Neural cell (in vitro differentiated cells): ENCODE measurements around the gene TMEM205. TPM values are rescaled to one million over a fixed set of nuclear protein-coding genes. Genes with fewer than 3 reads are reported as not detected.

ENCODE experiments used
- H2AFZ ChIP-seq: fragments of 200-600, 300-800 bp; sonication (generic), shearing (Covaris generic); 2 replicates; pipeline ENCODE4 v1.6.0; 2014; ENCODE audit warnings: low read depth, mild to moderate bottlenecking, antibody characterized with exemption, low read length, moderate library complexity
- H3F3A ChIP-seq: fragments of 200-600 bp; shearing (Covaris generic); 2 replicates; pipeline ENCODE4 v1.6.1; 2016; ENCODE audit warnings: mild to moderate bottlenecking, moderate library complexity, mixed read lengths, antibody characterized with exemption, low read length; ENCODE audit not compliant: insufficient read depth, poor library complexity, severe bottlenecking
- H3K27ac ChIP-seq: fragments of 200-600, 300-800 bp; sonication (generic), shearing (Covaris generic); 2 replicates; pipeline ENCODE4 v1.5.1; 2014; ENCODE audit warnings: mild to moderate bottlenecking, low read length, moderate library complexity
- H3K27me3 ChIP-seq: fragments of 300-800, 200-600 bp; sonication (generic), shearing (Covaris generic); 2 replicates; pipeline ENCODE4 v1.6.0; 2014; ENCODE audit warnings: mild to moderate bottlenecking, low read depth, low read length, moderate library complexity; ENCODE audit not compliant: insufficient read depth
- H3K36me3 ChIP-seq: fragments of 300-800, 200-600 bp; sonication (generic), shearing (Covaris generic); 2 replicates; pipeline ENCODE4 v1.5.1; 2014; ENCODE audit warnings: mild to moderate bottlenecking, antibody characterized with exemption, low read length, moderate library complexity; ENCODE audit not compliant: insufficient read depth
- H3K4me2 ChIP-seq: fragments of 300-800, 200-600 bp; sonication (generic), shearing (Covaris generic); 2 replicates; pipeline ENCODE4 v1.6.0; 2014; ENCODE audit warnings: mild to moderate bottlenecking, low read length
- H3K4me3 ChIP-seq: fragments of 300-800, 200-600 bp; sonication (generic), shearing (Covaris generic); 2 replicates; pipeline ENCODE4 v1.5.1; 2014; ENCODE audit warnings: mild to moderate bottlenecking, low read length, moderate library complexity
- H3K79me2 ChIP-seq: fragments of 200-600 bp; shearing (Covaris generic); replicated peaks from 2 replicates; pipeline ENCODE4 v1.6.0; 2014; ENCODE audit warnings: mild to moderate bottlenecking, low read length, moderate library complexity; ENCODE audit not compliant: insufficient read depth
- H3K9ac ChIP-seq: fragments of 300-800, 200-600 bp; sonication (generic), shearing (Covaris generic); 2 replicates; pipeline ENCODE4 v1.6.1; 2016; ENCODE audit warnings: mild to moderate bottlenecking, low read length, mixed read lengths
- H3K9me2 ChIP-seq: fragments of 200-600 bp; shearing (Covaris generic); 2 replicates; pipeline ENCODE4 v1.6.1; 2016; ENCODE audit warnings: mild to moderate bottlenecking, low read length, mixed read lengths; ENCODE audit not compliant: insufficient read depth
- H3K9me3 ChIP-seq: fragments of 200-600, 300-800 bp; sonication (generic), shearing (Covaris generic); 2 replicates; pipeline ENCODE4 v1.6.1; 2016; ENCODE audit warnings: mild to moderate bottlenecking, mixed run types, low read length, moderate library complexity, mixed read lengths
- H4K20me1 ChIP-seq: fragments of 200-600 bp; shearing (Covaris generic); 2 replicates; pipeline ENCODE4 v1.6.1; 2016; ENCODE audit warnings: mild to moderate bottlenecking, mixed run types; ENCODE audit not compliant: insufficient read depth
- EP300 ChIP-seq: fragments of 450-650 bp; conservative IDR thresholded peaks from 2 replicates; pipeline ENCODE4 v1.6.1; 2014; ENCODE audit warnings: antibody characterized with exemption, mild to moderate bottlenecking, moderate library complexity; ENCODE audit not compliant: poor library complexity, severe bottlenecking
- EZH2 ChIP-seq: fragments of 200-600, 300-800 bp; shearing (Covaris generic), sonication (generic); IDR thresholded peaks from 2 replicates; pipeline ENCODE4 v1.6.1; 2014; ENCODE audit warnings: antibody characterized with exemption, low read length, borderline replicate concordance, mild to moderate bottlenecking; ENCODE audit not compliant: insufficient read depth, poor library complexity, severe bottlenecking
- MXI1 ChIP-seq: fragments of 450-650 bp; conservative IDR thresholded peaks from 2 replicates; pipeline ENCODE4 v1.6.1; 2014; ENCODE audit warnings: antibody characterized with exemption, mild to moderate bottlenecking; ENCODE audit not compliant: poor library complexity, severe bottlenecking
- POLR2AphosphoS5 ChIP-seq: IDR thresholded peaks from 2 replicates; pipeline ENCODE4 v1.6.1; 2012
- RAD21 ChIP-seq: fragments of 450-650 bp; conservative IDR thresholded peaks from 2 replicates; pipeline ENCODE4 v1.6.1; 2014; ENCODE audit warnings: antibody characterized with exemption, mild to moderate bottlenecking, moderate library complexity
- SMC3 ChIP-seq: fragments of 450-650 bp; conservative IDR thresholded peaks from 2 replicates; pipeline ENCODE4 v1.6.1; 2014; ENCODE audit warnings: antibody characterized with exemption, mild to moderate bottlenecking, moderate library complexity; ENCODE audit not compliant: poor library complexity
- TAF1 ChIP-seq: IDR thresholded peaks from 2 replicates; pipeline ENCODE4 v1.6.1; 2012; ENCODE audit warnings: low read depth
- polyA plus RNA-seq: library from polyadenylated mRNA; depleted of rRNA; stranded (reverse); fragments of >200 nt; gene quantifications from 2 replicates; pipeline ENCODE4 v1.2.3, GENCODE V29; 2014
- TF ChIP-seq, protein P1 (sequence below): fragments of 450-650 bp; IDR thresholded peaks from 2 replicates; pipeline ENCODE4 v1.5.1; 2014; ENCODE audit warnings: antibody characterized with exemption, mild to moderate bottlenecking, moderate library complexity; ENCODE audit not compliant: poor library complexity, severe bottlenecking
- TF ChIP-seq, protein P2 (sequence below): IDR thresholded peaks from 2 replicates; pipeline ENCODE4 v1.6.1; 2012; ENCODE audit warnings: borderline replicate concordance

The TMEM205 gene
- polyA plus RNA-seq, 1 donor from 2014 or later: 136 TPM

DNA sequence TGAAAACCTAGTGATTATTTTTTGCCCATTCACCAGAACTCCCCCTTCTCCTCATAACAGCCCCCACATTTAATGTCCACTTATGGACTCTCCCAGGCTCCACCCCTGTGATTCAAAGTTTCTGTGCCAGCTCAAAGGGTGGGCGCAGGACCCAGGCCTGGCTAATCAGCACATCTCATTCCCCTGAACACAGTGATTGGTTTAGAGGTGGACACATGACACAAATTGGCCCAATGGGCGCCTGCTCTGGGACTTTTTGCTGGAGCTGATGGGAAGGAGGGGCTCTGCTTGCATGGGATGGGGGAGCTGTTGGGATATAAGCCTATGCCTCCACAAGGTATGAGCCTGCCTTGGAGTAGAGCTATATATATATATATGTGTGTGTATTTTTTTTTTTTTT lies 44.3 kb upstream of the TMEM205 start:
- Histone ChIP-seq H3K36me3 (no peaks in the 10 kb centered on the region), H4K20me1 (no peaks in the 10 kb centered on the region), H3K4me2 (no peak overlapping the region), H3K9me3 (no peaks in the 10 kb centered on the region), H3F3A (no peaks in the 10 kb centered on the region), H3K9me2 (no peaks in the 10 kb centered on the region), H3K27ac (no peak overlapping the region), H3K4me3 (no peak overlapping the region), H3K9ac (no peak overlapping the region), H3K27me3 (no peaks in the 10 kb centered on the region), H3K79me2 (no peaks in the 10 kb centered on the region), H2AFZ (no peak overlapping the region)
- TF ChIP-seq POLR2AphosphoS5 (no peak), RAD21 (no peak), EZH2 (no peak), TAF1 (no peak), EP300 (no peak), SMC3 (no peak), MXI1 (no peak)
- TF ChIP-seq, protein P1, sequence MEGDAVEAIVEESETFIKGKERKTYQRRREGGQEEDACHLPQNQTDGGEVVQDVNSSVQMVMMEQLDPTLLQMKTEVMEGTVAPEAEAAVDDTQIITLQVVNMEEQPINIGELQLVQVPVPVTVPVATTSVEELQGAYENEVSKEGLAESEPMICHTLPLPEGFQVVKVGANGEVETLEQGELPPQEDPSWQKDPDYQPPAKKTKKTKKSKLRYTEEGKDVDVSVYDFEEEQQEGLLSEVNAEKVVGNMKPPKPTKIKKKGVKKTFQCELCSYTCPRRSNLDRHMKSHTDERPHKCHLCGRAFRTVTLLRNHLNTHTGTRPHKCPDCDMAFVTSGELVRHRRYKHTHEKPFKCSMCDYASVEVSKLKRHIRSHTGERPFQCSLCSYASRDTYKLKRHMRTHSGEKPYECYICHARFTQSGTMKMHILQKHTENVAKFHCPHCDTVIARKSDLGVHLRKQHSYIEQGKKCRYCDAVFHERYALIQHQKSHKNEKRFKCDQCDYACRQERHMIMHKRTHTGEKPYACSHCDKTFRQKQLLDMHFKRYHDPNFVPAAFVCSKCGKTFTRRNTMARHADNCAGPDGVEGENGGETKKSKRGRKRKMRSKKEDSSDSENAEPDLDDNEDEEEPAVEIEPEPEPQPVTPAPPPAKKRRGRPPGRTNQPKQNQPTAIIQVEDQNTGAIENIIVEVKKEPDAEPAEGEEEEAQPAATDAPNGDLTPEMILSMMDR: no peak
- TF ChIP-seq, protein P2, sequence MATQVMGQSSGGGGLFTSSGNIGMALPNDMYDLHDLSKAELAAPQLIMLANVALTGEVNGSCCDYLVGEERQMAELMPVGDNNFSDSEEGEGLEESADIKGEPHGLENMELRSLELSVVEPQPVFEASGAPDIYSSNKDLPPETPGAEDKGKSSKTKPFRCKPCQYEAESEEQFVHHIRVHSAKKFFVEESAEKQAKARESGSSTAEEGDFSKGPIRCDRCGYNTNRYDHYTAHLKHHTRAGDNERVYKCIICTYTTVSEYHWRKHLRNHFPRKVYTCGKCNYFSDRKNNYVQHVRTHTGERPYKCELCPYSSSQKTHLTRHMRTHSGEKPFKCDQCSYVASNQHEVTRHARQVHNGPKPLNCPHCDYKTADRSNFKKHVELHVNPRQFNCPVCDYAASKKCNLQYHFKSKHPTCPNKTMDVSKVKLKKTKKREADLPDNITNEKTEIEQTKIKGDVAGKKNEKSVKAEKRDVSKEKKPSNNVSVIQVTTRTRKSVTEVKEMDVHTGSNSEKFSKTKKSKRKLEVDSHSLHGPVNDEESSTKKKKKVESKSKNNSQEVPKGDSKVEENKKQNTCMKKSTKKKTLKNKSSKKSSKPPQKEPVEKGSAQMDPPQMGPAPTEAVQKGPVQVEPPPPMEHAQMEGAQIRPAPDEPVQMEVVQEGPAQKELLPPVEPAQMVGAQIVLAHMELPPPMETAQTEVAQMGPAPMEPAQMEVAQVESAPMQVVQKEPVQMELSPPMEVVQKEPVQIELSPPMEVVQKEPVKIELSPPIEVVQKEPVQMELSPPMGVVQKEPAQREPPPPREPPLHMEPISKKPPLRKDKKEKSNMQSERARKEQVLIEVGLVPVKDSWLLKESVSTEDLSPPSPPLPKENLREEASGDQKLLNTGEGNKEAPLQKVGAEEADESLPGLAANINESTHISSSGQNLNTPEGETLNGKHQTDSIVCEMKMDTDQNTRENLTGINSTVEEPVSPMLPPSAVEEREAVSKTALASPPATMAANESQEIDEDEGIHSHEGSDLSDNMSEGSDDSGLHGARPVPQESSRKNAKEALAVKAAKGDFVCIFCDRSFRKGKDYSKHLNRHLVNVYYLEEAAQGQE: no peak

DNA sequence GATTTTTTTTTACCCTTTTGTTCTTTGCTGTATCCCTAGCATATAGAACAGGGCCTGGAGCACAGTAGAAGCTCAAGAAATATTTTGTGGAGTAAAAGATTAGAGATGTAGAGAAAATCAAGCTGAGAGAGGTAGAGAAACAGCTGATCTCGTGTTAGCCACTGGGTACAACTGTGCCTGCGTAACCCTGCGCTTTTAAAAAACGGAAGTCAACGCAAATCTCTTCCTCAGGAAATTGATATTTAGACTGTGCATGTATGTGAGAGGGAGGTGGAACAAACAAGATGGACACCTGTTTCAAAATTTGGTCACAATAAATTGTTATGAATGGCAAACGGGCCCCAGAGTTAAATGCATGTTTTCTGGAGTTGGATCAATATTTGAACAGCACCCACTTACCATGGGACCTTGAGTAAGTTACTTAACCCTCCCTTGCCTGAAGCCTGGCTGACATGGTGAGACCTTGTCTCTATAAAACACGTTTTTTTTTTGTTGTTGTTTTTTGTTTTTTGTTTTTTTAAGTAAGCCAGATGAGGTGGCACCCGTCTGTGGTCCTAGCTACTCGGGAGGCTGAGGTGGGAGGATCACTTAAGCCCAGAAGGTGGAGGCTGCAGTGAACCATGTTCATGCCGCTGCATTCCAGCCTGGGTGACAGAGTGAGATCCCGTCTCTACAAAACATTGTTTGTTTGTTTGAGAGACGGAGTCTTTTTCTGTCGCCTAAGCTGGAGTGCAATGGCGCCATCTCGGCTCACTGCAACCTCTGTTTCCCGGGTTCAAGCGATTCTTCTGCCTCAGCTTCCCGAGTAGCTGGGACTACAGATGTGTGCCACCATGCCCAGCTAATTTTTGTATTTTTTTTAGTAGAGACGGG lies 41.3 kb upstream of the TMEM205 start:
- H3K36me3 ChIP-seq: no peaks in the 10 kb centered on the region
- H3K9me3 ChIP-seq: no peaks in the 10 kb centered on the region
- H3K9ac ChIP-seq: no peak overlapping the region
- H3K4me2 ChIP-seq: no peak overlapping the region
- no peaks in the 10 kb centered on the region for H4K20me1 ChIP-seq
- no peak overlapping the region for H2AFZ ChIP-seq
- H3K4me3 ChIP-seq: no peak overlapping the region
- no peak overlapping the region for H3K27ac ChIP-seq
- TF ChIP-seq TAF1 (no peak), EP300 (no peak), RAD21 (no peak), MXI1 (no peak), EZH2 (no peak), POLR2AphosphoS5 (no peak), SMC3 (no peak)
- TF ChIP-seq, protein P2: no peak
- TF ChIP-seq, protein P1: no peak
- H3K9me2 ChIP-seq: no peaks in the 10 kb centered on the region
- no peaks in the 10 kb centered on the region for H3K79me2 ChIP-seq
- peaks cover 19% of the 10 kb centered on the region for H3K27me3 ChIP-seq
- no peaks in the 10 kb centered on the region for H3F3A ChIP-seq
